H9 (cell line): ENCODE measurements around the gene SEC61B. TPM values are rescaled to one million over a fixed set of nuclear protein-coding genes. Genes with fewer than 3 reads are reported as not detected.

Experiments used
- DNase-seq: peaks from one replicate; pipeline ENCODE4 v3.0.0-alpha.2; 2017
- H2AFZ ChIP-seq: one replicate; pipeline ENCODE4 v1.6.1; 2013; ENCODE audit warnings: mild to moderate bottlenecking, low read length, control low read depth, moderate library complexity
- H2AK5ac ChIP-seq: 2 replicates; pipeline ENCODE4 v1.6.1; 2013; ENCODE audit warnings: low read length, control low read depth, mixed read lengths; ENCODE audit not compliant: insufficient read length
- H2BK120ac ChIP-seq: one replicate; pipeline ENCODE4 v1.6.1; 2013; ENCODE audit warnings: low read depth, mild to moderate bottlenecking, low read length, control low read depth, inconsistent platforms; ENCODE audit not compliant: poor library complexity, severe bottlenecking
- H2BK12ac ChIP-seq: 2 replicates; pipeline ENCODE4 v1.6.1; 2013; ENCODE audit warnings: low read length, control low read depth, mixed read lengths, low read depth; ENCODE audit not compliant: insufficient read length
- H2BK15ac ChIP-seq: 2 replicates; pipeline ENCODE4 v1.6.1; 2013; ENCODE audit warnings: low read depth, low read length, control low read depth
- H2BK20ac ChIP-seq: one replicate; pipeline ENCODE4 v1.6.1; 2013; ENCODE audit warnings: low read depth, mild to moderate bottlenecking, low read length, control low read depth, inconsistent platforms; ENCODE audit not compliant: poor library complexity, severe bottlenecking
- H2BK5ac ChIP-seq: 2 replicates; pipeline ENCODE4 v1.6.1; 2013; ENCODE audit warnings: low read length, control low read depth, mixed read lengths; ENCODE audit not compliant: insufficient read length
- H3K14ac ChIP-seq: 2 replicates; pipeline ENCODE4 v1.6.1; 2013; ENCODE audit warnings: low read length, control low read depth; ENCODE audit not compliant: insufficient read depth
- H3K18ac ChIP-seq: 2 replicates; pipeline ENCODE4 v1.6.1; 2013; ENCODE audit warnings: low read depth, mild to moderate bottlenecking, mixed read lengths, low read length, control low read depth; ENCODE audit not compliant: insufficient read length
- H3K23ac ChIP-seq: 2 replicates; pipeline ENCODE4 v1.6.1; 2013; ENCODE audit warnings: low read length, control low read depth, mixed read lengths, low read depth; ENCODE audit not compliant: insufficient read length
- H3K23me2 ChIP-seq: 2 replicates; pipeline ENCODE4 v1.6.1; 2013; ENCODE audit warnings: low read depth, mild to moderate bottlenecking, mixed read lengths, low read length, control low read depth; ENCODE audit not compliant: insufficient read length, poor library complexity, severe bottlenecking
- H3K27ac ChIP-seq: 2 replicates; pipeline ENCODE4 v1.5.1; 2013; ENCODE audit warnings: low read length, control low read depth, mixed read lengths, low read depth; ENCODE audit not compliant: insufficient read length
- H3K27me3 ChIP-seq: 2 replicates; pipeline ENCODE4 v1.6.1; 2013; ENCODE audit warnings: low read length, control low read depth, inconsistent platforms; ENCODE audit not compliant: insufficient read depth
- H3K4ac ChIP-seq: 2 replicates; pipeline ENCODE4 v1.6.1; 2013; ENCODE audit warnings: low read depth, mild to moderate bottlenecking, control low read depth, inconsistent platforms, low read length, moderate library complexity
- H3K4me1 ChIP-seq: 2 replicates; pipeline ENCODE4 v1.6.1; 2013; ENCODE audit warnings: low read length, control low read depth, inconsistent platforms; ENCODE audit not compliant: insufficient read depth
- H3K4me2 ChIP-seq: 2 replicates; pipeline ENCODE4 v1.6.1; 2013; ENCODE audit warnings: low read length, control low read depth, mixed read lengths; ENCODE audit not compliant: insufficient read length, insufficient read depth
- H3K56ac ChIP-seq: 2 replicates; pipeline ENCODE4 v1.6.1; 2013; ENCODE audit warnings: low read depth, mild to moderate bottlenecking, mixed read lengths, low read length, control low read depth; ENCODE audit not compliant: insufficient read length
- H3K79me1 ChIP-seq: 2 replicates; pipeline ENCODE4 v1.6.1; 2013; ENCODE audit warnings: low read depth, mild to moderate bottlenecking, moderate library complexity, low read length, control low read depth, inconsistent platforms; ENCODE audit not compliant: insufficient read depth, poor library complexity, severe bottlenecking
- H3K79me2 ChIP-seq: 2 replicates; pipeline ENCODE4 v1.6.1; 2013; ENCODE audit warnings: low read length, control low read depth, inconsistent platforms; ENCODE audit not compliant: insufficient read depth
- H3K9ac ChIP-seq: 2 replicates; pipeline ENCODE4 v1.6.1; 2013; ENCODE audit warnings: low read length, control low read depth, mixed read lengths; ENCODE audit not compliant: insufficient read length; ENCODE audit errors: extremely low read depth
- H3K9me3 ChIP-seq: one replicate; pipeline ENCODE4 v1.6.1; 2013; ENCODE audit warnings: low read depth, low read length, inconsistent platforms; ENCODE audit not compliant: control insufficient read depth
- H3T11ph ChIP-seq: one replicate; pipeline ENCODE4 v1.6.1; 2013; ENCODE audit warnings: mild to moderate bottlenecking, low read length, control low read depth, inconsistent platforms
- H4K20me1 ChIP-seq: one replicate; pipeline ENCODE4 v1.6.1; 2013; ENCODE audit not compliant: control insufficient read depth, insufficient read length, insufficient read depth
- H4K5ac ChIP-seq: 2 replicates; pipeline ENCODE4 v1.6.1; 2013; ENCODE audit warnings: low read depth, mild to moderate bottlenecking, mixed read lengths, low read length, control low read depth; ENCODE audit not compliant: insufficient read length
- H4K8ac ChIP-seq: replicated peaks from 2 replicates; pipeline ENCODE4 v1.6.1; 2013; ENCODE audit warnings: low read length, control low read depth, mixed read lengths, low read depth; ENCODE audit not compliant: insufficient read length
- H4K91ac ChIP-seq: 2 replicates; pipeline ENCODE4 v1.6.1; 2013; ENCODE audit warnings: low read depth, mild to moderate bottlenecking, moderate library complexity, mixed read lengths, low read length, control low read depth; ENCODE audit not compliant: insufficient read length
- H3K27ac Mint-ChIP-seq, 3 experiments: 2 replicates in 2 of 3; 3 replicates in 1 of 3; pipeline ENCODE4 v1.8.0; 2020 to 2021; ENCODE audit warnings: mixed read lengths in 3 of 3, mild to moderate bottlenecking in 1 of 3, moderate library complexity in 1 of 3
- H3K27me3 Mint-ChIP-seq: 2 replicates; pipeline ENCODE4 v1.8.0; 2021; ENCODE audit warnings: low read depth, mild to moderate bottlenecking, moderate library complexity, mixed read lengths
- H3K36me3 Mint-ChIP-seq, 3 experiments: 2 replicates in 2 of 3; 3 replicates in 1 of 3; pipeline ENCODE4 v1.8.0; 2020 to 2021; ENCODE audit warnings: low read depth in 3 of 3, mixed read lengths in 3 of 3; ENCODE audit not compliant: insufficient read depth in 1 of 3
- H3K4me1 Mint-ChIP-seq, 2 experiments: 2 replicates each; pipeline ENCODE4 v1.8.0; 2020; ENCODE audit warnings: mixed read lengths in 2 of 2
- H3K4me3 Mint-ChIP-seq, 2 experiments: 2 replicates in 1 of 2; 3 replicates in 1 of 2; pipeline ENCODE4 v1.8.0; 2020 to 2021; ENCODE audit warnings: mild to moderate bottlenecking in 2 of 2, mixed read lengths in 2 of 2, moderate library complexity in 1 of 2
- H3K9me3 Mint-ChIP-seq, 2 experiments: 2 replicates in 1 of 2; 3 replicates in 1 of 2; pipeline ENCODE4 v1.8.0; 2020; ENCODE audit warnings: mild to moderate bottlenecking in 2 of 2, mixed read lengths in 2 of 2, moderate library complexity in 1 of 2
- CTCF ChIP-seq: fragments of 200-600 bp; sonication (generic); conservative IDR thresholded peaks from 3 replicates; pipeline ENCODE4 v1.8.0; 2021; ENCODE audit warnings: antibody characterized with exemption, mild to moderate bottlenecking
- WGBS: extraction: QIAGEN DNeasy Blood & Tissue Kit; methylation state at CpG from one replicate; pipeline ENCODE4 v1.1.7; 2013; ENCODE audit warnings: missing lambda C conversion rate, low lambda C conversion rate, mixed read lengths; ENCODE audit not compliant: insufficient read length; ENCODE audit errors: extremely low coverage; 5-methylcytosine and 5-hydroxymethylcytosine counted together
- total RNA-seq: library from RNA; stranded (reverse); gene quantifications from 2 replicates; pipeline ENCODE4 v1.2.1, GENCODE V29; 2021

The SEC61B gene
- total RNA-seq, 1 experiment from 2014 or later, result 142 TPM

GRCh38 chr9:99183616-99184015 lies 38.5 kb upstream of the SEC61B start:
- H4K5ac ChIP-seq, result no peak overlapping the region
- no peak overlapping the region for H3K4me2 ChIP-seq
- H3K9me3 Mint-ChIP-seq, result no peaks in the 10 kb centered on the region; a peak in 1 of 5 replicates
- no peak overlapping the region for H2BK120ac ChIP-seq
- TF ChIP-seq CTCF, result no peak
- WGBS, result no CpG with 5 or more reads among the region's 3 CpGs
- H2AK5ac ChIP-seq, result no peak overlapping the region
- H4K20me1 ChIP-seq, result no peaks in the 10 kb centered on the region
- H3K4me1 Mint-ChIP-seq, result peaks cover 21 to 25% of the 10 kb centered on the region in 2 experiments
- no peak overlapping the region for H3K56ac ChIP-seq
- no peaks in the 10 kb centered on the region for H3K9me3 ChIP-seq
- no peaks in the 10 kb centered on the region for H3K79me1 ChIP-seq
- H3K14ac ChIP-seq, result no peak overlapping the region
- DNase-seq, result no peak
- no peaks in the 10 kb centered on the region for H3K36me3 Mint-ChIP-seq
- no peak overlapping the region for H3K23ac ChIP-seq
- no peaks in the 10 kb centered on the region for H3K23me2 ChIP-seq
- H3K9ac ChIP-seq, result no peak overlapping the region
- no peak overlapping the region for H3K18ac ChIP-seq
- no peaks in the 10 kb centered on the region for H3K27me3 ChIP-seq
- no peak overlapping the region for H2BK20ac ChIP-seq
- no peak overlapping the region for H4K8ac ChIP-seq
- H3T11ph ChIP-seq, result no peak overlapping the region
- H4K91ac ChIP-seq, result no peak overlapping the region
- H3K4me1 ChIP-seq, result no peaks in the 10 kb centered on the region; the same call in 1 of the 2 replicates
- H3K79me2 ChIP-seq, result no peaks in the 10 kb centered on the region
- no peak overlapping the region for H2BK5ac ChIP-seq
- no peak overlapping the region for H2BK12ac ChIP-seq
- peaks cover 3% of the 10 kb centered on the region for H3K27me3 Mint-ChIP-seq
- H3K4me3 Mint-ChIP-seq, result no peak overlapping the region
- H3K4ac ChIP-seq, result no peak overlapping the region
- no peak overlapping the region for H3K27ac ChIP-seq
- no peak overlapping the region for H2BK15ac ChIP-seq
- H3K27ac Mint-ChIP-seq, result no peak overlapping the region
- no peak overlapping the region for H2AFZ ChIP-seq
